GM19238 (cell line): ENCODE data around the gene PPP1R9B.
A peak's percentile ranks its signal among the peaks of the same experiment; 100 is the strongest.

Experiments used
- DNase-seq: peaks from one replicate; pipeline ENCODE4 v3.0.0; 2011; ENCODE audit warnings: low spot score; ENCODE audit not compliant: insufficient read length

PPP1R9B gene

DNA sequence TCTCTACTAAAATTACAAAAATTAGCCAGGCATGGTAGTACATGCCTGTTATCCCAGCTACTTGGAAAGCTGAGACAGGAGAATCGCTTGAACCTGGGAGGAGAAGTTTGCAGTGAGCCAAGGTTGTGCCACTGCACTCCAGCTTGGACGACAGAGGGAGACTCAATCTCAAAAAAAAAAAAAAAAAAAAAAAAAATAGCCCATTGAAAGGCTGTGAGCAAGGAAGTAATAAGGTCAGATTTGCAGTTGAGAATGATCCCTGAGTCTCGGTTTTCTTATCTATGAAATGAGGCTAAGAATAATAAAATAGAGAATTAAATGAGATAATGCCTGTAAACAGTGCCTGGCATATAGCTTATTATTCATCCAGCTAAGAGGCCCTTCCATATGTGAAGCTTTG lies 56.7 kb downstream of the PPP1R9B start:
- DNase-seq: no peak

DNA sequence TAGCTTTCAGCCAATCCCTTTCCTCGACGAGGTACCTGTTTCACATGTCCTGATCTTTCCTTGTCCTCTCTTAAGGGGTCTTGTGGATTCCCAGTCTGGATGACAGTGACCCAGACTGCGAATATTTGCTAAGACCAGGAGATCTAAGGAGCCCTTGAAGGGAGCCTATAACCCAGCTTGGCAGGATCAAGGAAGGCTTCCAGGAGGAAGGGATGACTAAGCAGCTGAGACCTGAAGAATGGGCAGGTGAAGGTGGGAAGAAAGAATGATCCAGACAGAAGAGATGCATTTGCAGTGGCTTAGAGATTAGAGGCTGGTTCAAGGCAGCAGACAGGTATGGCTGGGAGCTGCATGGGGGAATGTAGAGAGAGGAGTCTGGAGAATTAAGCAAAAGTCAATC lies 57.2 kb downstream of the PPP1R9B start:
- no peak for DNase-seq

DNA sequence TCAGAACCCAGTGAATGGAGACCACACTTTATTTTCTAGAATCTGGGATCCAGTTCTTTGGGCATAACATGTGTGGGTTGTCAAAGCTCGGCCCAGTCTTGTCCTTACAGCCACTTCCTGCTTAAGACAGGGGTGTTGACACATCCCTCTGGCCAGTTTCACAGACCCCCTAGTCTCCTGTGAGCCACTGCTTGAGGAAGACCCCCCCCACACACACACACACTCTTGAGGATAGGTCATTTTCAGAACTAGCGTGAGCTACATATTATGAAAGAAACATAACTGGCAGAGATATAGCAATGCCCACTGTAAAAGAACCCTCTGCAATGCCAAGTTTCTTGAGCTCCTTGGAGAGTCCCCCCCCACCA lies 58.6 kb downstream of the PPP1R9B start:
- no peak for DNase-seq

- no peak for DNase-seq
Observed at GRCh38 chr17:50090971-50091917, 59.2 kb downstream of the PPP1R9B start.

DNA sequence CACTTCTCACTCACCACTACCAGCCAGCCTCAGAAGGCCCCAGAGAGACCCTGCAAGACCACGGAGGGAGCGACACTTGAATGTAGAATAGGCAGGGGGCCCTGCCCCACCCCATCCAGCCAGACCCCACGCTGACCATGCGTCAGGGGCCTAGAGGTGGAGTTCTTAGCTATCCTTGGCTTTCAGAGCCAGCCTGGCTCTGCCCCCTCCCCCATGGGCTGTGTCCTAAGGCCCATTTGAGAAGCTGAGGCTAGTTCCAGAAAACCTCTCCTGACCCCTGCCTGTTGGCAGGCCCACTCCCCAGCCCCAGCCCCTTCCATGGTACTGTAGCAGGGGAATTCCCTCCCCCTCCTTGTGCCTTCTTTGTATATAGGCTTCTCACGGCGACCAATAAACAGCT lies 60.4 kb downstream of the PPP1R9B start:
- no peak for DNase-seq

GRCh38 chr17:50088952-50089825 lies 61.3 kb downstream of the PPP1R9B start:
- no peak for DNase-seq

DNA sequence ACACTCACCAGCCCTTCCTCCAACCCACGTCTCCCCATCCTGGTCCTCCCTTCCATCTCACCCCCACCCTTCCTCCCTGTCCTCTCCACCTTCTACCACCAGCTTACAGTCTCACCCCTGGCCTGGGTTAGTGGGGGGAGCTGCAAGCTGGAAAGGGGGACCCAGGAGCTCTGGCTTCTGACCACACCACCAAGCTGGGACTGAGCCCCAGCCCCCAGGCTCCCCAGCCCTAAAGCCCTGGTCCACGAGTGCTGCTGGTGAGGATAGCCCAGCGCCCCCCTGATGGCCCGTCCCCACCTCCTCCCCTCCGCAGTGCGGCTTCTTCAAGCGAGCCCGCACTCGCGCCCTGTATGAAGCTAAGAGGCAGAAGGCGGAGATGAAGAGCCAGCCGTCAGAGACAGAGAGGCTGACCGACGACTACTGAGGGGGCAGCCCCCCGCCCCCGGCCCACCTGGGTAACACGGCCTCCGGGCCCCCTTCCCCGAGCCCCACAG lies 62.5 kb downstream of the PPP1R9B start:
- DNase-seq: no peak

- DNase-seq: peak; percentile 87
Observed at GRCh38 chr17:50087246-50087911, 63.1 kb downstream of the PPP1R9B start.
